GM04504 (cell line): ENCODE measurements around the gene LGR6.
"Not testable (repeated sequence)": the region's sequence is repeated elsewhere in the genome, so short reads cannot be mapped to it uniquely, and the experiment has no call there.

Source experiments
- DNase-seq: peaks from one replicate; pipeline ENCODE4 v3.0.0-alpha.2; 2012; ENCODE audit warnings: low read depth

The LGR6 gene

GRCh38 chr1:202242080-202242419, 48.5 kb downstream of the LGR6 start:
- DNase-seq, result no peak

GRCh38 chr1:202243006-202243405, 49.4 kb downstream of the LGR6 start:
- no peak for DNase-seq

GRCh38 chr1:202244841-202245261, 51.3 kb downstream of the LGR6 start:
- no peak for DNase-seq

GRCh38 chr1:202245391-202245790, 51.8 kb downstream of the LGR6 start:
- DNase-seq, result no peak

- no peak for DNase-seq
Observed at GRCh38 chr1:202247104-202247503, 53.5 kb downstream of the LGR6 start.

- no peak for DNase-seq
Observed at GRCh38 chr1:202247837-202248795, 54.5 kb downstream of the LGR6 start.

GRCh38 chr1:202248861-202249260, 55.3 kb downstream of the LGR6 start:
- DNase-seq, result no peak

GRCh38 chr1:202249436-202249835, 55.8 kb downstream of the LGR6 start:
- DNase-seq, result no peak

GRCh38 chr1:202249846-202250245, 56.2 kb downstream of the LGR6 start:
- peak; percentile 17 for DNase-seq

GRCh38 chr1:202250982-202251381, 57.4 kb downstream of the LGR6 start:
- no peak for DNase-seq

- DNase-seq, result no peak
Observed at GRCh38 chr1:202251424-202252256, 58.0 kb downstream of the LGR6 start.

- no peak for DNase-seq
Observed at GRCh38 chr1:202252271-202252670, 58.7 kb downstream of the LGR6 start.

- no peak for DNase-seq
Observed at GRCh38 chr1:202254454-202255252, 61.1 kb downstream of the LGR6 start.

GRCh38 chr1:202255343-202255742, 61.7 kb downstream of the LGR6 start:
- no peak for DNase-seq

- no peak for DNase-seq
Observed at GRCh38 chr1:202259705-202260104, 66.1 kb downstream of the LGR6 start.

- not testable (repeated sequence) for DNase-seq
Observed at GRCh38 chr1:202261209-202261958, 67.8 kb downstream of the LGR6 start.

GRCh38 chr1:202263628-202264027, 70.0 kb downstream of the LGR6 start:
- DNase-seq, result no peak

- DNase-seq, result no peak
Observed at GRCh38 chr1:202264300-202264699, 70.7 kb downstream of the LGR6 start.

GRCh38 chr1:202264726-202265125, 71.1 kb downstream of the LGR6 start:
- DNase-seq, result no peak

- DNase-seq, result no peak
Observed at GRCh38 chr1:202266061-202266765, 72.6 kb downstream of the LGR6 start.

- no peak for DNase-seq
Observed at GRCh38 chr1:202268032-202268431, 74.4 kb downstream of the LGR6 start.
